Neural cell (in vitro differentiated cells): ENCODE results near the gene CLDND2. TPM values are rescaled to one million over a fixed set of nuclear protein-coding genes. Genes with fewer than 3 reads are reported as not detected.

Experiments used
- H2AFZ ChIP-seq: fragments of 200-600, 300-800 bp; sonication (generic), shearing (Covaris generic); 2 replicates; pipeline ENCODE4 v1.6.0; 2014; ENCODE audit warnings: low read depth, mild to moderate bottlenecking, antibody characterized with exemption, low read length, moderate library complexity
- H3F3A ChIP-seq: fragments of 200-600 bp; shearing (Covaris generic); 2 replicates; pipeline ENCODE4 v1.6.1; 2016; ENCODE audit warnings: mild to moderate bottlenecking, moderate library complexity, mixed read lengths, antibody characterized with exemption, low read length; ENCODE audit not compliant: insufficient read depth, poor library complexity, severe bottlenecking
- H3K27ac ChIP-seq: fragments of 200-600, 300-800 bp; sonication (generic), shearing (Covaris generic); 2 replicates; pipeline ENCODE4 v1.5.1; 2014; ENCODE audit warnings: mild to moderate bottlenecking, low read length, moderate library complexity
- H3K27me3 ChIP-seq: fragments of 300-800, 200-600 bp; sonication (generic), shearing (Covaris generic); 2 replicates; pipeline ENCODE4 v1.6.0; 2014; ENCODE audit warnings: mild to moderate bottlenecking, low read depth, low read length, moderate library complexity; ENCODE audit not compliant: insufficient read depth
- H3K36me3 ChIP-seq: fragments of 300-800, 200-600 bp; sonication (generic), shearing (Covaris generic); 2 replicates; pipeline ENCODE4 v1.5.1; 2014; ENCODE audit warnings: mild to moderate bottlenecking, antibody characterized with exemption, low read length, moderate library complexity; ENCODE audit not compliant: insufficient read depth
- H3K4me2 ChIP-seq: fragments of 300-800, 200-600 bp; sonication (generic), shearing (Covaris generic); 2 replicates; pipeline ENCODE4 v1.6.0; 2014; ENCODE audit warnings: mild to moderate bottlenecking, low read length
- H3K4me3 ChIP-seq: fragments of 300-800, 200-600 bp; sonication (generic), shearing (Covaris generic); 2 replicates; pipeline ENCODE4 v1.5.1; 2014; ENCODE audit warnings: mild to moderate bottlenecking, low read length, moderate library complexity
- H3K79me2 ChIP-seq: fragments of 200-600 bp; shearing (Covaris generic); replicated peaks from 2 replicates; pipeline ENCODE4 v1.6.0; 2014; ENCODE audit warnings: mild to moderate bottlenecking, low read length, moderate library complexity; ENCODE audit not compliant: insufficient read depth
- H3K9ac ChIP-seq: fragments of 300-800, 200-600 bp; sonication (generic), shearing (Covaris generic); 2 replicates; pipeline ENCODE4 v1.6.1; 2016; ENCODE audit warnings: mild to moderate bottlenecking, low read length, mixed read lengths
- H3K9me2 ChIP-seq: fragments of 200-600 bp; shearing (Covaris generic); 2 replicates; pipeline ENCODE4 v1.6.1; 2016; ENCODE audit warnings: mild to moderate bottlenecking, low read length, mixed read lengths; ENCODE audit not compliant: insufficient read depth
- H3K9me3 ChIP-seq: fragments of 200-600, 300-800 bp; sonication (generic), shearing (Covaris generic); 2 replicates; pipeline ENCODE4 v1.6.1; 2016; ENCODE audit warnings: mild to moderate bottlenecking, mixed run types, low read length, moderate library complexity, mixed read lengths
- H4K20me1 ChIP-seq: fragments of 200-600 bp; shearing (Covaris generic); 2 replicates; pipeline ENCODE4 v1.6.1; 2016; ENCODE audit warnings: mild to moderate bottlenecking, mixed run types; ENCODE audit not compliant: insufficient read depth
- CTCF ChIP-seq: fragments of 450-650 bp; IDR thresholded peaks from 2 replicates; pipeline ENCODE4 v1.5.1; 2014; ENCODE audit warnings: antibody characterized with exemption, mild to moderate bottlenecking, moderate library complexity; ENCODE audit not compliant: poor library complexity, severe bottlenecking
- EP300 ChIP-seq: fragments of 450-650 bp; conservative IDR thresholded peaks from 2 replicates; pipeline ENCODE4 v1.6.1; 2014; ENCODE audit warnings: antibody characterized with exemption, mild to moderate bottlenecking, moderate library complexity; ENCODE audit not compliant: poor library complexity, severe bottlenecking
- EZH2 ChIP-seq: fragments of 200-600, 300-800 bp; shearing (Covaris generic), sonication (generic); IDR thresholded peaks from 2 replicates; pipeline ENCODE4 v1.6.1; 2014; ENCODE audit warnings: antibody characterized with exemption, low read length, borderline replicate concordance, mild to moderate bottlenecking; ENCODE audit not compliant: insufficient read depth, poor library complexity, severe bottlenecking
- MXI1 ChIP-seq: fragments of 450-650 bp; conservative IDR thresholded peaks from 2 replicates; pipeline ENCODE4 v1.6.1; 2014; ENCODE audit warnings: antibody characterized with exemption, mild to moderate bottlenecking; ENCODE audit not compliant: poor library complexity, severe bottlenecking
- POLR2AphosphoS5 ChIP-seq: IDR thresholded peaks from 2 replicates; pipeline ENCODE4 v1.6.1; 2012
- RAD21 ChIP-seq: fragments of 450-650 bp; conservative IDR thresholded peaks from 2 replicates; pipeline ENCODE4 v1.6.1; 2014; ENCODE audit warnings: antibody characterized with exemption, mild to moderate bottlenecking, moderate library complexity
- SMC3 ChIP-seq: fragments of 450-650 bp; conservative IDR thresholded peaks from 2 replicates; pipeline ENCODE4 v1.6.1; 2014; ENCODE audit warnings: antibody characterized with exemption, mild to moderate bottlenecking, moderate library complexity; ENCODE audit not compliant: poor library complexity
- TAF1 ChIP-seq: IDR thresholded peaks from 2 replicates; pipeline ENCODE4 v1.6.1; 2012; ENCODE audit warnings: low read depth
- polyA plus RNA-seq: library from polyadenylated mRNA; depleted of rRNA; stranded (reverse); fragments of >200 nt; gene quantifications from 2 replicates; pipeline ENCODE4 v1.2.3, GENCODE V29; 2014
- TF ChIP-seq, protein P1 (sequence below): IDR thresholded peaks from 2 replicates; pipeline ENCODE4 v1.6.1; 2012; ENCODE audit warnings: borderline replicate concordance

CLDND2 gene
- polyA plus RNA-seq, 1 donor from 2014 or later, result not detected

GRCh38 chr19:51389143-51389542 is 20.3 kb upstream of the CLDND2 start:
- TF ChIP-seq CTCF (no peak), TAF1 (no peak), SMC3 (no peak), EP300 (no peak), RAD21 (no peak), EZH2 (no peak), POLR2AphosphoS5 (no peak), MXI1 (no peak)
- TF ChIP-seq, protein P1, sequence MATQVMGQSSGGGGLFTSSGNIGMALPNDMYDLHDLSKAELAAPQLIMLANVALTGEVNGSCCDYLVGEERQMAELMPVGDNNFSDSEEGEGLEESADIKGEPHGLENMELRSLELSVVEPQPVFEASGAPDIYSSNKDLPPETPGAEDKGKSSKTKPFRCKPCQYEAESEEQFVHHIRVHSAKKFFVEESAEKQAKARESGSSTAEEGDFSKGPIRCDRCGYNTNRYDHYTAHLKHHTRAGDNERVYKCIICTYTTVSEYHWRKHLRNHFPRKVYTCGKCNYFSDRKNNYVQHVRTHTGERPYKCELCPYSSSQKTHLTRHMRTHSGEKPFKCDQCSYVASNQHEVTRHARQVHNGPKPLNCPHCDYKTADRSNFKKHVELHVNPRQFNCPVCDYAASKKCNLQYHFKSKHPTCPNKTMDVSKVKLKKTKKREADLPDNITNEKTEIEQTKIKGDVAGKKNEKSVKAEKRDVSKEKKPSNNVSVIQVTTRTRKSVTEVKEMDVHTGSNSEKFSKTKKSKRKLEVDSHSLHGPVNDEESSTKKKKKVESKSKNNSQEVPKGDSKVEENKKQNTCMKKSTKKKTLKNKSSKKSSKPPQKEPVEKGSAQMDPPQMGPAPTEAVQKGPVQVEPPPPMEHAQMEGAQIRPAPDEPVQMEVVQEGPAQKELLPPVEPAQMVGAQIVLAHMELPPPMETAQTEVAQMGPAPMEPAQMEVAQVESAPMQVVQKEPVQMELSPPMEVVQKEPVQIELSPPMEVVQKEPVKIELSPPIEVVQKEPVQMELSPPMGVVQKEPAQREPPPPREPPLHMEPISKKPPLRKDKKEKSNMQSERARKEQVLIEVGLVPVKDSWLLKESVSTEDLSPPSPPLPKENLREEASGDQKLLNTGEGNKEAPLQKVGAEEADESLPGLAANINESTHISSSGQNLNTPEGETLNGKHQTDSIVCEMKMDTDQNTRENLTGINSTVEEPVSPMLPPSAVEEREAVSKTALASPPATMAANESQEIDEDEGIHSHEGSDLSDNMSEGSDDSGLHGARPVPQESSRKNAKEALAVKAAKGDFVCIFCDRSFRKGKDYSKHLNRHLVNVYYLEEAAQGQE, result no peak
- H2AFZ ChIP-seq, result no peak overlapping the region
- no peaks in the 10 kb centered on the region for H3K36me3 ChIP-seq
- H3K79me2 ChIP-seq, result no peaks in the 10 kb centered on the region
- H3K27me3 ChIP-seq, result no peaks in the 10 kb centered on the region
- no peak overlapping the region for H3K4me2 ChIP-seq
- no peak overlapping the region for H3K9ac ChIP-seq
- no peak overlapping the region for H3K27ac ChIP-seq
- no peaks in the 10 kb centered on the region for H3F3A ChIP-seq
- H3K9me2 ChIP-seq, result no peaks in the 10 kb centered on the region
- no peak overlapping the region for H3K4me3 ChIP-seq
- no peaks in the 10 kb centered on the region for H3K9me3 ChIP-seq
- no peaks in the 10 kb centered on the region for H4K20me1 ChIP-seq

DNA sequence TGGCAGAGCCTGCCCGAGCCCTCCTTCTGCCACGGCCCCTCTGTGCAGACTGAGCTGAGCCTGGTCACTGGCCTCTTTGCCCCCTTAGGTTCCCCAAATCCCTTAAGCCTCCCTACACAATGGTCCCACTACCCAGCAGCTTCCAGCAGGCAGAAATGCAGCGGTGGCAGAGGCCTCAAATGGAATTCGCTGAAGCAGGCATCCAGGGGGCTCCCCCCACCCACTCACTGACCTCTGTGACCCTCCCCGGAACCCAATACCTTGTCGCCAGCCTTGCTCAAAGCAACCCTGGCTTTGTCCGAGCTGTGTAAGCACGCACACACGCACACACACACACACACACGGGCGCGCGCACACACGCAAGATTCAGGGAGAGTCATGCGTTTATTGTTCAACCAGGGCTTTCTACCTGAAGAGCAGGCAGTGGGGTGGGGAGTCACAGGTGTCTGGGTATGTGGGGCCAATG is 19.2 kb upstream of the CLDND2 start, which contains the start of gene LIM2:
Gene LIM2 (minus strand): TSS at position 51 of the 466 bp plus-strand sequence. CDS start 531 bp downstream, outside the sequence.
- Histone ChIP-seq H3K79me2 (no peaks in the 10 kb centered on the region), H3K27ac (no peak within 1 kb of the TSS), H2AFZ (no peak within 1 kb of the TSS), H3K9me2 (no peaks in the 10 kb centered on the region), H3K27me3 (no peaks in the 10 kb centered on the region), H4K20me1 (no peaks in the 10 kb centered on the region), H3K4me3 (no peak within 1 kb of the TSS), H3F3A (no peaks in the 10 kb centered on the region), H3K9ac (no peak within 1 kb of the TSS), H3K36me3 (no peaks in the 10 kb centered on the region), H3K4me2 (no peak within 1 kb of the TSS), H3K9me3 (no peaks in the 10 kb centered on the region)
- TF ChIP-seq MXI1 (no peak), SMC3 (no peak), EP300 (no peak), TAF1 (no peak), RAD21 (no peak), EZH2 (no peak), CTCF (no peak), POLR2AphosphoS5 (no peak)
- TF ChIP-seq, protein P1, result no peak
